Choroid plexus epithelial cell (primary cell): Measurements from ENCODE around the gene TAB3.

Source experiments
- DNase-seq: peaks from one replicate; pipeline ENCODE4 v3.0.0-alpha.2; 2010; ENCODE audit warnings: low read depth
- H3K4me3 ChIP-seq: 2 replicates; pipeline ENCODE4 v1.5.1; 2011; ENCODE audit warnings: low read depth, mild to moderate bottlenecking, control low read depth, low read length, moderate library complexity
- TF ChIP-seq, protein P1 (sequence below): conservative IDR thresholded peaks from 2 replicates; pipeline ENCODE4 v1.5.1; 2011; ENCODE audit warnings: low read depth, mild to moderate bottlenecking, control low read depth, inconsistent platforms, low read length, moderate library complexity

Gene TAB3

DNA sequence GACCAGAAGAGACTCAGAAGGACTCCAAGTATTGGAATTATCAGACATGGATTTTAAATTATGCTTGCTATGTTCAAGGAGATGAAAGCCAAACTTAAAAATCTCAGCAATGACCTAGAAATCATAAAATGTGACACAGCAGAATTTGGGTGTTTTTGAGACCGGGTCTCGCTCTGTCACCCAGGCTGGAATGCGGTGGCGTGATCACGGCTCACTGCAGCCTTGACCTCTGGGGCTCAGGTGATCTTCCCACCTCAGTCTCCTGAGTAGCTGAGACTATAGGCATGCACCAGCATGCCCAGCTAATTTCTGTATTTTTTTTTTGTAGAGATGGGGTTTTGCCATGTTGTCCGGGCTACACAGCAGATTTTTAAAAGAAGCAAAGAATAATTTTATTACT is 12.7 kb downstream of the TAB3 start:
- no peak for DNase-seq
- H3K4me3 ChIP-seq, result no peak overlapping the region
- TF ChIP-seq, protein P1, sequence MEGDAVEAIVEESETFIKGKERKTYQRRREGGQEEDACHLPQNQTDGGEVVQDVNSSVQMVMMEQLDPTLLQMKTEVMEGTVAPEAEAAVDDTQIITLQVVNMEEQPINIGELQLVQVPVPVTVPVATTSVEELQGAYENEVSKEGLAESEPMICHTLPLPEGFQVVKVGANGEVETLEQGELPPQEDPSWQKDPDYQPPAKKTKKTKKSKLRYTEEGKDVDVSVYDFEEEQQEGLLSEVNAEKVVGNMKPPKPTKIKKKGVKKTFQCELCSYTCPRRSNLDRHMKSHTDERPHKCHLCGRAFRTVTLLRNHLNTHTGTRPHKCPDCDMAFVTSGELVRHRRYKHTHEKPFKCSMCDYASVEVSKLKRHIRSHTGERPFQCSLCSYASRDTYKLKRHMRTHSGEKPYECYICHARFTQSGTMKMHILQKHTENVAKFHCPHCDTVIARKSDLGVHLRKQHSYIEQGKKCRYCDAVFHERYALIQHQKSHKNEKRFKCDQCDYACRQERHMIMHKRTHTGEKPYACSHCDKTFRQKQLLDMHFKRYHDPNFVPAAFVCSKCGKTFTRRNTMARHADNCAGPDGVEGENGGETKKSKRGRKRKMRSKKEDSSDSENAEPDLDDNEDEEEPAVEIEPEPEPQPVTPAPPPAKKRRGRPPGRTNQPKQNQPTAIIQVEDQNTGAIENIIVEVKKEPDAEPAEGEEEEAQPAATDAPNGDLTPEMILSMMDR, result no peak

DNA sequence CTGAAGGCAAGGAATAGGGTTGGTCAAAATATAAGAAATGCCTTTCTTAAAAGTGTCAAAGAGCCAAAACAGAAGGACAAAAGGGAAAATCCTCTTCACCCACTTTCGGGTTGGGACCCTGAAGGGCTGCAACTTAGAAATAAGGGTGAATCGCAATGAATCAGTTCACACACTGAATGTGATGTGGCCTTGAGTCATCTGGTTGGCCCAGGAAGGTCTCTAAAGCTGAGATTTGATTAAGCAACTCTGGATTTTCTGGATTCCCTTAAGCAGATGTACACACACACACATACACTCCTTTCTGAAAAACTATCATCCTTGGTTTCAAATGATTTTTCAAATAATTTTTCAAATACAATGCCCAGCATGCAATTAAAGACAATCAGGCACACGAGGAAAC is 13.1 kb downstream of the TAB3 start:
- H3K4me3 ChIP-seq, result no peak overlapping the region
- peak; percentile 76 for DNase-seq
- TF ChIP-seq, protein P1, result no peak

DNA sequence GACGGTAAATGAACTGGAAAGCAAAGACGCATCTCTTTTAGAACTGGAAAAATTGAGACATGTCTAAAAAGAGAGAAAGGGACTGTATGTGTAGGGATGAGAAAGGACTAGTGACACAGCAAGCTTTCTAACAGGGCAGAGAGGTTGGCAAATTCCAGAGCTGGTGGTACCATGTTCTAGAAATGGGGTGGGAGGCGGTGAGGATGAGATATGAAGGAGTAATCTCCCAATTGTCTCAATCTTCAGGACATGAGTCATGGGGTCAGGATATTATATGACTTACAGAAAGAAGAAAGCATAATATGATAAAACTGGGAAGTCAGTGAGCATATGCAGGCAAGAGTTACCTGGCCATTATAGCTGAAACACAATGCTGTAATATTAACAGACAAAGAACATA is 14.2 kb downstream of the TAB3 start:
- DNase-seq, result no peak
- no peak overlapping the region for H3K4me3 ChIP-seq
- TF ChIP-seq, protein P1, result no peak

DNA sequence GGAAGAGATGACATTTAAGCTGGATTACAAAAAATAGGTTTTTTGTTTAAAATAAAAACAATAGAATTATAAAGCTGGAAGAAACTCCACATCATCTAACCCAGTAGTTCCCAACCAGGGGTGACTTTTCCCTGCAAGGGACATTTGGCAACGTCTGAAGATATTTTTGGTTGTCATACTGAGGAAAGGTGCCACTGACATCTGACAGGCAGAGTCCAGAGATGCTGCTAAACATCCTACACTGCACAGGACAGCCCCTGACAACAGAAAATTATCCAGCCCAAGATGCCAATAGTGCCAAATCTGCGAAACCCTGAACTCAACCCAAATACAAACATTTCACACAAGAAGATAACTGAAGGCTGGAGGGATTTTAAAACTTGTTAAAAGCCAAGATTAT is 18.5 kb downstream of the TAB3 start:
- DNase-seq, result no peak
- no peak overlapping the region for H3K4me3 ChIP-seq
- TF ChIP-seq, protein P1, result no peak

DNA sequence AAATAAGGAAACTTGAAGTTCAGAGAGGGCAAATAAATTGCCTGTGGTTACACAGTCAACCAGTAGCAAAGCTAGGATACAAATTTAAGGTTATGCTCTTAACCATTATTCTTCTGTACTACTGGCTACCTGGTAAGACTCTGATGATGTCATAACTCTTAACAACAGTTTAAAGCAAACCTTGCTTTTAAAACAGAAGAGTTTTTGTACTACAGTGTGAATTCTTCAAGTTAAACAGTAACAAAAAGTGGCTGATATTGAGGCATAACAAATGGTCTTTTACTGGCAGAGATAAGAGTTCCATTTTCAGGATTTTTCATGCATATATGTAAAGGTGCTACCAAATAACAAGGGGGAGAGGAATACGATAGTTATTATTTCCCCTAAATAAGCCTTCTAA is 23.4 kb downstream of the TAB3 start:
- no peak for DNase-seq
- no peak overlapping the region for H3K4me3 ChIP-seq
- TF ChIP-seq, protein P1, result no peak

DNA sequence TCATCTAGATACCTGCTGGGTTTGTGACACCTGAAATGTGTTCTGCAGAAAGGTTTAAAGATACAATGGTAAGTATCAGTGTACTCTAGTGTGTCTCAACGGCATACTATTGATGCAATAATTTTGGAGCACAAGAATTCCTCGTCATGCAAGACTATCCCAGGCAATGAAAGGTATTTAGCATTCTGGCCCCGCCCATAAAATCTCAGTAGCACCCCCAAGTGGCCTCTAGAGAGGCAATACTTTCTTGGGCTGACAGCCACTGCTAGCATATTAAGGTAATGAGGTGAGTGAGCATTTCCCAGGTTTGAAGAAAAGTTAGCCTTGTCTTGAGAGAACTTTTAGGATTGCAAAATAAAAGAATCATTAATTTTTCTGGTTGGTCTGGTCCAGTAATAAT is 24.0 kb downstream of the TAB3 start:
- DNase-seq, result peak; percentile 20
- TF ChIP-seq, protein P1, result peak; percentile 32
- H3K4me3 ChIP-seq, result no peak overlapping the region

DNA sequence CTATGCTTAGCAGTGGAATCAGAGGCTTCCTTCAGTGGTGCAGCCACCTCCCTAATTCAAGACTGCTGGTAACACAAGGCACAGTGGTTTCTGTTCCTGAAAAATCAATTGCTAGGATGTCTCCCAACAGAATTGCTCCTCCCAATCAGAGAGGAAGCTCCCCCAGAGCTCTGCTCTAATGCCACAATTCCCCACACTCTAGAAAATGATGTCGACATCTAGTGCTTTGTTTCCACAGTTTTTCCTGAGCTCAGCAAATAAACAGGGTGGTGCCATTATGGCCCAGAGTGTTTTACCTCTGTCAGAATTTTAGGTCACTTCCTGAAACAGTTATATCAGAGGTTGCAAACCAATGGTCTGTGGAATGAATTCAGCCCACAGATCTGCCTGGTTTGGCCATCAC is 24.7 kb downstream of the TAB3 start:
- peak; percentile 26 for DNase-seq
- no peak overlapping the region for H3K4me3 ChIP-seq
- TF ChIP-seq, protein P1, result no peak
